Neuronal stem cell (in vitro differentiated cells): ENCODE measurements around the gene AZU1.

ENCODE experiments used
- DNase-seq: peaks from one replicate; pipeline ENCODE4 v3.0.0-alpha.2; 2013; ENCODE audit warnings: low spot score
- H2AFZ ChIP-seq: one replicate; pipeline ENCODE4 v1.6.1; 2013; ENCODE audit warnings: mild to moderate bottlenecking, low read length, inconsistent platforms
- H2AK5ac ChIP-seq: 2 replicates; pipeline ENCODE4 v1.6.1; 2013; ENCODE audit warnings: low read depth, mild to moderate bottlenecking, inconsistent platforms, low read length, moderate library complexity, mixed read lengths
- H2BK120ac ChIP-seq: 2 replicates; pipeline ENCODE4 v1.6.1; 2013; ENCODE audit warnings: low read depth, mild to moderate bottlenecking, inconsistent platforms, low read length, moderate library complexity, mixed read lengths
- H2BK12ac ChIP-seq: one replicate; pipeline ENCODE4 v1.6.1; 2013; ENCODE audit warnings: low read length, inconsistent platforms
- H2BK15ac ChIP-seq: 2 replicates; pipeline ENCODE4 v1.6.1; 2013; ENCODE audit warnings: mild to moderate bottlenecking, low read length, inconsistent platforms, mixed read lengths
- H2BK5ac ChIP-seq: one replicate; pipeline ENCODE4 v1.6.1; 2013; ENCODE audit warnings: inconsistent platforms, mild to moderate bottlenecking, low read length, moderate library complexity
- H3K14ac ChIP-seq: one replicate; pipeline ENCODE4 v1.6.1; 2013; ENCODE audit warnings: low read length, inconsistent platforms
- H3K18ac ChIP-seq: 2 replicates; pipeline ENCODE4 v1.6.1; 2013; ENCODE audit warnings: low read length, inconsistent platforms
- H3K23ac ChIP-seq: 2 replicates; pipeline ENCODE4 v1.6.1; 2013; ENCODE audit warnings: low read depth, mild to moderate bottlenecking, mixed read lengths, low read length, inconsistent platforms; ENCODE audit not compliant: poor library complexity
- H3K27ac ChIP-seq: replicated peaks from 3 replicates; pipeline ENCODE4 v1.5.1; 2013; ENCODE audit warnings: low read length, inconsistent platforms
- H3K27me3 ChIP-seq, 3 experiments: 2 replicates each; pipeline ENCODE4 v1.6.1; 2013; ENCODE audit warnings: low read length in 3 of 3, mild to moderate bottlenecking in 2 of 3, inconsistent platforms in 1 of 3, low read depth in 1 of 3, mixed read lengths in 1 of 3, moderate library complexity in 1 of 3; ENCODE audit not compliant: control insufficient read depth in 3 of 3, insufficient read depth in 3 of 3
- H3K36me3 ChIP-seq, 2 donors: replicated peaks in 1 of 2; 2 replicates each; pipeline ENCODE4 v1.6.1; 2013; ENCODE audit warnings: low read length in 2 of 2; ENCODE audit not compliant: control insufficient read depth in 2 of 2, insufficient read depth in 2 of 2
- H3K4ac ChIP-seq: 2 replicates; pipeline ENCODE4 v1.6.1; 2013; ENCODE audit warnings: inconsistent platforms, mild to moderate bottlenecking, low read length, moderate library complexity
- H3K4me1 ChIP-seq, 2 donors: 1 replicate in 1 of 2; 2 replicates in 1 of 2; pipeline ENCODE4 v1.6.1; 2013; ENCODE audit warnings: low read length in 2 of 2, low read depth in 1 of 2; ENCODE audit not compliant: control insufficient read depth in 2 of 2, insufficient read depth in 1 of 2
- H3K4me2 ChIP-seq: one replicate; pipeline ENCODE4 v1.6.1; 2013; ENCODE audit warnings: mild to moderate bottlenecking, low read length, inconsistent platforms; ENCODE audit not compliant: insufficient read depth, poor library complexity, severe bottlenecking
- H3K4me3 ChIP-seq, 2 donors: 2 replicates each; pipeline ENCODE4 v1.5.1; 2013; ENCODE audit warnings: low read length in 2 of 2, mild to moderate bottlenecking in 2 of 2, inconsistent platforms in 1 of 2, moderate library complexity in 1 of 2
- H3K79me1 ChIP-seq: one replicate; pipeline ENCODE4 v1.6.1; 2013; ENCODE audit warnings: low read depth, mild to moderate bottlenecking, inconsistent platforms, low read length, moderate library complexity
- H3K9ac ChIP-seq: one replicate; pipeline ENCODE4 v1.6.1; 2013; ENCODE audit warnings: mild to moderate bottlenecking, low read depth, low read length, inconsistent platforms; ENCODE audit not compliant: poor library complexity
- H3K9me3 ChIP-seq, 2 donors: replicated peaks in 1 of 2; 2 replicates each; pipeline versions ENCODE3 to v1.6.1; 2013; ENCODE audit warnings: low read length in 2 of 2, mild to moderate bottlenecking in 2 of 2, inconsistent platforms in 1 of 2, low read depth in 1 of 2, mixed read lengths in 1 of 2, moderate library complexity in 1 of 2; ENCODE audit not compliant: control insufficient read depth in 2 of 2, insufficient read depth in 1 of 2
- H4K8ac ChIP-seq: one replicate; pipeline ENCODE4 v1.6.1; 2013; ENCODE audit warnings: low read depth, mild to moderate bottlenecking, inconsistent platforms, low read length, moderate library complexity
- H4K91ac ChIP-seq: one replicate; pipeline ENCODE4 v1.6.1; 2013; ENCODE audit warnings: low read length, low read depth, mild to moderate bottlenecking, inconsistent platforms; ENCODE audit not compliant: poor library complexity
- WGBS, 2 donors: extraction: QIAGEN DNeasy Blood & Tissue Kit; methylation state at CpG; one replicate each; pipeline ENCODE4 v1.1.7; 2013; ENCODE audit warnings: missing lambda C conversion rate in 2 of 2, mixed read lengths in 1 of 2; ENCODE audit not compliant: insufficient read length in 2 of 2, insufficient replicate concordance in 1 of 2; ENCODE audit errors: extremely low coverage in 2 of 2; 5-methylcytosine and 5-hydroxymethylcytosine counted together

AZU1 gene

DNA sequence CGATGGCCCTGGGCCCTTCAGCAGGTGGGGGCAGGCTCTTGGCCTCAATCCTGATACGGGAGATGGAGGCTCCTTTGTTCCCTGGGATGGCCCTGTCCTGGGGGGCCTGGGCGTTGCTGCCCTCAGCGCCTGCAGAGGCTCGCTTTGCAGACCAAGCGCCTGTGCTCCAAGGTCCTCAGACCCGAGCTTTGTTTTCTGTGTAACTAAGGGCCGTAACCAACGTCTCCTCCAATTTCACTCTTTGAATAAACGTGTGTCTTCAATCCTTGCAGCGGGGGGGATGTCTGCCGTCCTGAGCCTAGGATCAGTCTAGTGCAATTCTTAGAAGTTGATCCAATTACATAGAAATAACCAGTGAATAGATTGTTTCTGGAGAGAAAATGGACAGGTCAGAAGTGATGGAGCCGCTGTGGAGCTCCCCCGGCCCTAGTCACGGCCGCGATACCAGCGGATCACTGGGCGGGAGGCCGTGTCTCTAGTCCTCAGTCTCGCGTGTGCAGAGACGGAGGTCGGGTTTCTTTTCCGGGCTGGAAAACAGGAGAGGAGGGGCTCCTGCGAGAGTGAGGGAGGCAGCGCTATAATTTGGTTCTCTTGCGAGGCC, 25.0 kb upstream of the AZU1 start:
- Histone ChIP-seq H2BK120ac (no peak overlapping the region), H3K18ac (peak overlapping the region; percentile 83), H3K4me1 (peaks cover 18 to 32% of the 10 kb centered on the region in 2 donors), H3K4me2 (peak overlapping the region; percentile 24), H3K14ac (no peak overlapping the region), H2BK15ac (no peak overlapping the region), H3K4me3 (peak overlapping the region in 1 of 2 donors; percentile 28), H3K9me3 (no peaks in the 10 kb centered on the region), H3K27ac (peak overlapping the region; percentile 37), H2BK5ac (no peak overlapping the region), H4K91ac (peak overlapping the region; percentile 32), H2BK12ac (no peak overlapping the region), H3K4ac (no peak overlapping the region), H3K9ac (peak overlapping the region; percentile 55), H3K23ac (peak overlapping the region; percentile 92), H2AFZ (no peak overlapping the region), H3K27me3 (no peaks in the 10 kb centered on the region), H3K36me3 (peaks cover 68 to 95% of the 10 kb centered on the region in 2 donors), H4K8ac (no peak overlapping the region), H2AK5ac (no peak overlapping the region), H3K79me1 (peaks cover 39% of the 10 kb centered on the region)
- no CpG with 5 or more reads among the region's 28 CpGs for WGBS, 2 donors
- DNase-seq: no peak

DNA sequence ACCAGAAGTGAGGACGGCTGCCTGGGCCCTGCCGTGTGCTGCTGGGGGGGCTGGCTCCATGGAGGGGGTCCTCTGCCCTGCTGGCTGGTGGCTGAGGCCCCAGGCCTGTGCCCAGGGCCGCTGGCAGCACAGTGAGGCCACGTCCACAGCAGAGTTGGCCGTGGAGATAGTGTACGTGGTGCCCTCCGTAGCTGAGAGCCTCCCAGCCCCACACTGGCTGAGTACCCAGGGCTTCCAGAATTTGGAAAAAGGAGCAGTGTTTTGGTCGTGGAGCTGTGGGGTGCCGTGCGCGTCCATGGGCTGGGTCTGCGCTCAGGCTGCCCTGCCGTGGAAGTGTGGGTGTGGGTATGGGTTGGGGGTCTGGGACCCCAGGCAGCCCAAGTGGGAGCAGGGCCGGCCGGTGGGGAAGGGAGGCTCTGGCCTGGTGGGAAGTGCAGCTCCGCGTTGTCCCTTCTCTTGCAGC, 24.5 kb upstream of the AZU1 start:
- Histone ChIP-seq H3K18ac (peak overlapping the region; percentile 83), H3K4ac (no peak overlapping the region), H3K27me3 (no peaks in the 10 kb centered on the region), H3K36me3 (peaks cover 72 to 100% of the 10 kb centered on the region in 2 donors), H3K23ac (peak overlapping the region; percentile 92), H3K4me1 (peaks cover 18 to 32% of the 10 kb centered on the region in 2 donors), H3K9me3 (no peaks in the 10 kb centered on the region), H2BK12ac (peak overlapping the region; percentile 30), H2BK5ac (no peak overlapping the region), H3K4me2 (no peak overlapping the region), H3K9ac (no peak overlapping the region), H3K14ac (peak overlapping the region; percentile 64), H2BK15ac (no peak overlapping the region), H2AFZ (no peak overlapping the region), H3K27ac (no peak overlapping the region), H3K79me1 (peaks cover 41% of the 10 kb centered on the region), H2AK5ac (no peak overlapping the region), H2BK120ac (no peak overlapping the region), H3K4me3 (peak overlapping the region in 1 of 2 donors; percentile 28), H4K91ac (peak overlapping the region; percentile 32), H4K8ac (peak overlapping the region; percentile 56)
- DNase-seq: no peak
- WGBS, 2 donors: no CpG with 5 or more reads among the region's 17 CpGs

DNA sequence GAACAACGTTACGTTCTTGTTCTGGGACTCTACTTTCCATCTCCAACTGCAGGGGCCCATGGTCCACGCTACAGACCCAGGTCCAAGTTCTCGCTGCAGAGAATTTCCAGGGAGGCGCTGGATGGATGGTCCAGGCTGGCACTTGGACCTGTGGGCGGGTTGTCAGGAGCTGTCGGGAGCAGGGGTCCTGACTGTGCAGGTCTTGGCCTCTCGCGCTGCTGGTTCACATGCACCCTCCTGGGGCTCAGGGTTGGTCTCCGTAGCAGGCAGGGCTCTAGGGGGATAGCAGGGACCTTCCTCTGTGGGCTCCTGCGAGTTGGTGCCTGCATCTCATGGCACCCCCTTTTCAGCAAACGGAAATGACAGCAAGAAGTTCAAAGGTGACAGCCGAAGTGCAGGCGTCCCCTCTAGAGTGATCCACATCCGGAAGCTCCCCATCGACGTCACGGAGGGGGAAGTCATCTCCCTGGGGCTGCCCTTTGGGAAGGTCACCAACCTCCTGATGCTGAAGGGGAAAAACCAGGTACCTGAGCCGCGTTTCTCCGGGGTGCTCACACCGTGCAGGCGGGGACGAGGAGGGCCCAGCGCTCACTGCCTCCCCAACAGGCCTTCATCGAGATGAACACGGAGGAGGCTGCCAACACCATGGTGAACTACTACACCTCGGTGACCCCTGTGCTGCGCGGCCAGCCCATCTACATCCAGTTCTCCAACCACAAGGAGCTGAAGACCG, 23.8 kb upstream of the AZU1 start:
- Histone ChIP-seq H3K27me3 (no peaks in the 10 kb centered on the region), H2BK120ac (no peak overlapping the region), H3K4me3 (no peak overlapping the region), H3K79me1 (peaks cover 42% of the 10 kb centered on the region), H3K23ac (no peak overlapping the region), H2AK5ac (no peak overlapping the region), H2BK12ac (no peak overlapping the region), H3K18ac (no peak overlapping the region), H4K8ac (no peak overlapping the region), H3K4me2 (no peak overlapping the region), H3K9ac (no peak overlapping the region), H2BK15ac (no peak overlapping the region), H3K27ac (no peak overlapping the region), H4K91ac (no peak overlapping the region), H3K14ac (no peak overlapping the region), H2AFZ (no peak overlapping the region), H3K9me3 (no peaks in the 10 kb centered on the region), H2BK5ac (no peak overlapping the region), H3K36me3 (peaks cover 77 to 100% of the 10 kb centered on the region in 2 donors), H3K4me1 (peaks cover 18 to 32% of the 10 kb centered on the region in 2 donors), H3K4ac (no peak overlapping the region)
- WGBS, 2 donors: no CpG with 5 or more reads among the region's 31 CpGs
- no peak for DNase-seq

DNA sequence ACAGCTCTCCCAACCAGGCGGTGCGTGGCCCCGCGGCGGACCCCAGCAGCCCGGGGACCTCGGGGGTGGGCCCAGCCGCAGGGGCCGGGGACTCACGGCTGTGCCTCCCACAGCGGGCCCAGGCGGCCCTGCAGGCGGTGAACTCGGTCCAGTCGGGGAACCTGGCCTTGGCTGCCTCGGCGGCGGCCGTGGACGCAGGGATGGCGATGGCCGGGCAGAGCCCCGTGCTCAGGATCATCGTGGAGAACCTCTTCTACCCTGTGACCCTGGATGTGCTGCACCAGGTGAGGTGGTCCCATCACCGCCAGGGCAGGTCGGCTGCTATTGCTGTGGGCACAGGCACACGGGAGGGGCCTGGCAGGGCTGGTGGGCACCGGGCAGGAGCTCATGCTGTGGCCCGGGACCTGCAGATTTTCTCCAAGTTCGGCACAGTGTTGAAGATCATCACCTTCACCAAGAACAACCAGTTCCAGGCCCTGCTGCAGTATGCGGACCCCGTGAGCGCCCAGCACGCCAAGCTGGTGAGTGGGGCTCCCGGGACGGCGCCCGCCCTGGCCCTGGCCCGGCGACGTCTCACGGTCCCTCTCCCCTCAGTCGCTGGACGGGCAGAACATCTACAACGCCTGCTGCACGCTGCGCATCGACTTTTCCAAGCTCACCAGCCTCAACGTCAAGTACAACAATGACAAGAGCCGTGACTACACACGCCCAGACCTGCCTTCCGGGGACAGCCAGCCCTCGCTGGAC, 23.0 kb upstream of the AZU1 start:
- Histone ChIP-seq H2BK120ac (peak overlapping the region; percentile 61), H4K8ac (no peak overlapping the region), H3K79me1 (peaks cover 46% of the 10 kb centered on the region), H3K23ac (peak overlapping the region; percentile 55), H3K14ac (no peak overlapping the region), H2AK5ac (no peak overlapping the region), H3K36me3 (peaks cover 78 to 100% of the 10 kb centered on the region in 2 donors), H3K9me3 (no peaks in the 10 kb centered on the region), H2BK15ac (no peak overlapping the region), H3K4me1 (peaks cover 13 to 27% of the 10 kb centered on the region in 2 donors), H2BK12ac (no peak overlapping the region), H3K18ac (peak overlapping the region; percentile 28), H2AFZ (no peak overlapping the region), H3K27me3 (no peaks in the 10 kb centered on the region), H3K27ac (no peak overlapping the region), H3K4ac (no peak overlapping the region), H4K91ac (no peak overlapping the region), H2BK5ac (no peak overlapping the region), H3K4me2 (no peak overlapping the region), H3K4me3 (no peak overlapping the region), H3K9ac (no peak overlapping the region)
- no peak for DNase-seq
- WGBS, 2 donors: no CpG with 5 or more reads among the region's 53 CpGs
